Epithelial cell of esophagus (primary cell): ENCODE data around the gene KCNT2.

Experiments
- DNase-seq: peaks from one replicate; pipeline ENCODE4 v3.0.0; 2010; ENCODE audit warnings: low read depth
- H3K4me3 ChIP-seq: 2 replicates; pipeline ENCODE4 v1.5.1; 2011; ENCODE audit warnings: mild to moderate bottlenecking, low read length, control low read depth
- CTCF ChIP-seq: IDR thresholded peaks from 2 replicates; pipeline ENCODE4 v1.5.1; 2011; ENCODE audit warnings: low read depth, mild to moderate bottlenecking, low read length, control low read depth, inconsistent platforms; ENCODE audit not compliant: insufficient read depth; ENCODE audit errors: missing control alignments

KCNT2 gene

GRCh38 chr1:196608390-196609369 is at the start of gene KCNT2:
TSS of gene KCNT2 (minus strand) at chr1:196608440. CDS start at chr1:196608309, 131 bp downstream.
- TF ChIP-seq CTCF = peak; percentile 18
- H3K4me3 ChIP-seq = peak within 1 kb of the TSS; percentile 51
- peak; percentile 35 for DNase-seq

- DNase-seq = no peak
- H3K4me3 ChIP-seq = no peak overlapping the region
- TF ChIP-seq CTCF = no peak
Measured at GRCh38 chr1:196655494-196655893, 47.3 kb upstream of the KCNT2 start.

- no peak overlapping the region for H3K4me3 ChIP-seq
- no peak for TF ChIP-seq CTCF
- DNase-seq = no peak
Measured at GRCh38 chr1:196655071-196655470, 46.8 kb upstream of the KCNT2 start.

GRCh38 chr1:196654271-196654670 is 46.0 kb upstream of the KCNT2 start:
- H3K4me3 ChIP-seq = no peak overlapping the region
- no peak for DNase-seq
- TF ChIP-seq CTCF = no peak

- DNase-seq = peak; percentile 55
- no peak for TF ChIP-seq CTCF
- peak within 1 kb of the TSS; percentile 35 for H3K4me3 ChIP-seq
Measured at GRCh38 chr1:196651637-196652215, 43.5 kb upstream of the KCNT2 start, which contains the start of gene CFH. TSS of gene CFH (plus strand) at chr1:196652043. CDS start at chr1:196652118, 75 bp downstream.

GRCh38 chr1:196651079-196651478 is 42.8 kb upstream of the KCNT2 start:
- DNase-seq = no peak
- no peak overlapping the region for H3K4me3 ChIP-seq
- no peak for TF ChIP-seq CTCF
